SW 1271 (cell line): ENCODE data around the gene FBLIM1.
A peak's percentile ranks its signal among the peaks of the same experiment; 100 is the strongest.
"Not testable (repeated sequence)": the region's sequence is repeated elsewhere in the genome, so short reads cannot be mapped to it uniquely, and the experiment has no call there.

ENCODE experiments used
- DNase-seq, 2 experiments: peaks; one replicate each; lab custom pipeline; 2025; lab: John Stamatoyannopoulos, UW

FBLIM1 gene

DNA sequence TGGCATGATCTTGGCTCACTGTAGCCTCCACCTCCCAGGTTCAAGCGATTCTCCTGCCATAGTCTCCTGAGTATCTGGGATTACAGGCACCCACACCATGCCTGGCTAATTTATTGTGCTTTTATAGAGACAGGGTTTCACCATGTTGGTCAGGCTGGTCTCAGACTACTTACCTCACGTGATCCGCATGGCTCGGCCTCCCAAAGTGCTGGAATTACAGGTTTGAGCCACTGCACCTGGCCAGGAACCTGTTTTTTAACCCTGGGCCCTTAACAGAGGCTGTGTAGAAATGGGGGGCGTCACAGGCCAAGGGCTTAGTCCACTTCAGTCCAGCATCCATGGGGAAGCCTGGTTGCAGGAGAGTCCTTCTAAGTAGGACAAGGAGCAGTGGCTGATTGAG lies 9.3 kb downstream of the FBLIM1 start:
- no peak for DNase-seq

GRCh38 chr1:15768388-15768787 lies 9.8 kb downstream of the FBLIM1 start:
- no peak for DNase-seq

DNA sequence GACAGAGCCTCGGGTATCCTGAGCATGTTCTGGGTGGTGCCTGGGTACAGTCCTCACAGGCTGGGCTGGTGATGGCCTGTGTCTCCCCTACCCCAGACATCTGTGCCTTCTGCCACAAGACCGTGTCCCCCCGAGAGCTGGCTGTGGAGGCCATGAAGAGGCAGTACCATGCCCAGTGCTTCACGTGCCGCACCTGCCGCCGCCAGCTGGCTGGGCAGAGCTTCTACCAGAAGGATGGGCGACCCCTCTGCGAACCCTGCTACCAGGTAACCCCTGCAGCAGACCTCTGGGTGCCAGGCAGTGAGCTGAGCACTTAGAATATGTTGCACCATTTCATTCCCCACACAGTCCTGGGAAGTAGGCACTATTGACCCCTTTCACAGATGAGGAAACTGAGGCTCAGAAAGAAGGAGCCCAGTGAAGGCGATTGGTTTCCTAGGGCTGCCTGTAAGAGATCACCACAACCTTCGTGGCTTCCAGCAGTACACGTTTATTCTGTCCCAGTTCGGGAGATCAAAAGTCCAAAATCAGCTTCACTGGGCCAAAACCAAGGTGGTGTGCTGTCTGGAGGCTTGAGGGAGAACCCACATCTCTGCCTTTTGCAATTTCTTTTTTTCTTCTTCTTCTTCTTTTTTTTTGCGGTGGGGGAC lies 11.8 kb downstream of the FBLIM1 start:
- DNase-seq: no peak

GRCh38 chr1:15771836-15772515 lies 13.4 kb downstream of the FBLIM1 start:
- no peak for DNase-seq

- DNase-seq: no peak
Measured at GRCh38 chr1:15775706-15776105, 17.1 kb downstream of the FBLIM1 start.

- DNase-seq: no peak
Measured at GRCh38 chr1:15777909-15778707, 19.5 kb downstream of the FBLIM1 start.

DNA sequence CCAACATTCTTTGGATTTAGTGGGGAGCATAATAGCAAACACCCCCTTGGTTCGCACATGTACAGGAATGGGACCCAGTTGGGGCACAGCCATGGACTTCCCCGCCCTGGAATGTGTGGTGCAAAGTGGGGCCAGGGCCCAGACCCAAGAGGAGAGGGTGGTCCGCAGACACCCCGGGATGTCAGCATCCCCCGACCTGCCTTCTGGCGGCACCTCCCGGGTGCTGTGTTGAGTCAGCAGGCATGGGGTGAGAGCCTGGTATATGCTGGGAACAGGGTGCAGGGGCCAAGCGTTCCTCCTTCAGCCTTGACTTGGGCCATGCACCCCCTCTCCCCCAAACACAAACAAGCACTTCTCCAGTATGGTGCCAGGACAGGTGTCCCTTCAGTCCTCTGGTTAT lies 27.1 kb downstream of the FBLIM1 start:
- DNase-seq: no peak

- DNase-seq: no peak
Measured at GRCh38 chr1:15786581-15786980, 28.0 kb downstream of the FBLIM1 start.

DNA sequence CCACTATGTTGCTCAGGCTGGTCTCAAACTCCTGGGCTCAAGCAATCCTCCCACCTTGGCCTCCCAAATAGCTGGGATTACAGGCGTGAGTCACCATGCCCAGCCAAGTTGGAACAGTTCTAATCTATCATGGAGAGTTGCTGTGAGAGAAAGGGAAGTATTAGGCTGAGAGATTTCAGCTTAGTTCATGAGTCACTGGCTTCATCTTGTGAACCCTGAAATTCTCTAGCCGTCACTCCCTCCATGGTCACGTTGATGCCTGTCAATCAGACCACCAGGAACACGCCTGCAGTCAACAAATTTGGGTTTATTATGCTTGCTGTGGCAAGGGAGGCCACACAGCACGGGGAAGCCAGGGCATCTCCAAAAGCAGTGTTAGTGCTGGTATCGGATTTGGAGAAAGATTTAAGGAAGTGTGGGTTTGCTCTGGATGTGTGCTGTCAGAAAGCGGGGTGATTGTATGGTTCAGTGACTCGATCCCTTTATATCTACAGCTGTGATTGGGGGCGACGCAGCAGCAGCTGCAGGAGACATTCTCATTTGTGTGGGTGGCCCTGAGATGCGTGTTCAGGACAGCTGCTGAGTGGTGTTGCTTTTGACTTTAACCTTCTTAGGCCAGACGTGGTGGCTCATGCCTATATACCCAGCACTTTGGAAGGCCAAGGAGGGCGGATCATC lies 30.2 kb downstream of the FBLIM1 start:
- peak in 1 of 2 experiments; percentile 22 for DNase-seq

DNA sequence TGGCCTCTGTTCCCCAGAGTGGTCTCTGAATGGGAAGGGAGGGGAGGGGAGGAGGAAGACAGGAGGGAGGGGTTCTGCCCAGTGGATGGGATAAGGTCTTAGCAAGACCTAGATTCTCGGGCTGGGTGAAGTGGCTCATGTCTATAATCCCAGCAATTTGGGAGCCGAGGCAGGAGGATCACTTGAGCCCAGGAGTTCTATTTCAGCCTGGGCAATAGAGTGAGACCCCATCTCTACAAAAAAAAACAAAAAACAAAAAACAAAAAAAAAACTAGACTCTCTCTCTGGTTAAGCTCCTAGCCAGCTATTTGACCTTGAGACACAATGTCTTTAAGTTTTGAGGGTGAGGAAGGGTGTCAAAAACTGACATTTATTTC lies 37.5 kb downstream of the FBLIM1 start:
- no peak for DNase-seq

DNA sequence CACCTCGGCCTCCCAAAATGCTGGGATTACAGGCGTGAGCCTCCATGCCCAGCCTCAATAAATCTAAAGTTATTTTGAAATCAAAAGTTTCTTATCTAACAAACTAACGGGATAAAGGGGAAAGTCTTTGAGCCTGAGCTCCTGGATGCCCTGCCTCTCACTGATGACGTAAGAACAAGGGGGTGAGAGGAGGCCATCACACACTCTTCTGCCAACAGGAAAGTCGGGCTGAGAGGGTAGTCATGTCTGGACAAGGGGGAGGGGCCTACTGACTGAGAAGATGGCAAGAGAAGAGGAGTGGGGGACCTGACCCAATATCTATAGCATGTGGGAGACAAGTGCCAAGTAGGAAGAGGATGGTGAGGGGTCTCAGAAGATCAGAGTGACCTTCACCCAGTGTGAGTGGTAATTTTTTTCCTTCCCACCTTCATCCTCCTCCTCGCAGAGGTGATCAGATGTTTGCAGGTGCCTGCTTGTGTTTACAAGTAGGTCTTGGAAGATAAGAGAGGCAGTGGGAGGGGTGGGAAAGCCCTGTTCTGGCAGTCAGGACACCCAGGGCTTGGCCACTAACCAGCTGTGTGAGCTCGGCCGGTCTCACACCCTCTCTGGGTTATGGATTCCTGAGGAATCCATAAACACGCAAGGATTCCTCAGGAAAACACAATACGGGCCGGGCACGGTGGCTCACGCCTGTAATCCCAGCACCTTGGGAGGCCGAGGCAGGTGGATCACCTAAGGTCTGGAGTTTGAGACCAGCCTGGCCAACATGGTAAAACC lies 39.2 kb downstream of the FBLIM1 start:
- no peak for DNase-seq

- peak; percentile 90 to 92 for DNase-seq
Measured at GRCh38 chr1:15799004-15799867, 40.6 kb downstream of the FBLIM1 start.

- DNase-seq: peak; percentile 80 to 93
Measured at GRCh38 chr1:15799928-15800835, 41.6 kb downstream of the FBLIM1 start.

DNA sequence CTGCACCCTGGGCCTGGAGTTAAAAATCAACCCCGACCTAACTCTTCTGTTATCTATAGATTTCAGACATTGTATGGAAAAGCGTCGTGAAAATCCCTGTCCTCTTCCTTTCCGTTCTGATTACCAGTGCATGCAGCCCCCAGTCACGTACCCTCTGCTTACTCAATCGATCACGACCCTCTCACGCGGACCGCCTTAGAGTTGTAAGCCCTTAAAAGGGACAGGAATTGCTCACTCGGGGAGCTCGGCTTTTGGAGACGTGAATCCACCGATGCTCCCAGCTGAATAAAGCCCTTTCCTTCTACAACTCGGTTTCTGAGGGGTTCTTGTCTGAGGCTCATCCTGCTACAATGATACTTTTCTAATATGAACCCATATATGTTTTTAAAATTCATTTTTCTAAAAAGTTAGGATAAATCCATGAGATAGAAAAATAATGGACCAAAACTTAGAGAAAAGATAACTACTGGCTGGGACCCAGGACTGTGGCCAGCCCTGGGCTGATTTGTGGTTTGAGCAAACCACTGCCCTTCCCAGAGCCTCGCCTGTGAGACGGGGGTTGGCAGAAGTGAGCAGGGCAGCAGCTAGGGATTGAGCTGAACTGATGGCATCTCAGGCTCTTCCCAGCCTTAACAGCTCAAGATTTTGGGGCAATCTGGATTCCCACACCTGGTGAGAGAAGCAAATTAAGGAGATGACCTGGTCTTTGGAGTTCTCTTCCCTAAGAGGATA lies 43.8 kb downstream of the FBLIM1 start:
- DNase-seq: no peak

- peak in 1 of 2 experiments; percentile 23 for DNase-seq
Measured at GRCh38 chr1:15803380-15803779, 44.8 kb downstream of the FBLIM1 start.

- DNase-seq: no peak
Measured at GRCh38 chr1:15804060-15804459, 45.5 kb downstream of the FBLIM1 start.

- DNase-seq: no peak
Measured at GRCh38 chr1:15807121-15807520, 48.5 kb downstream of the FBLIM1 start.

DNA sequence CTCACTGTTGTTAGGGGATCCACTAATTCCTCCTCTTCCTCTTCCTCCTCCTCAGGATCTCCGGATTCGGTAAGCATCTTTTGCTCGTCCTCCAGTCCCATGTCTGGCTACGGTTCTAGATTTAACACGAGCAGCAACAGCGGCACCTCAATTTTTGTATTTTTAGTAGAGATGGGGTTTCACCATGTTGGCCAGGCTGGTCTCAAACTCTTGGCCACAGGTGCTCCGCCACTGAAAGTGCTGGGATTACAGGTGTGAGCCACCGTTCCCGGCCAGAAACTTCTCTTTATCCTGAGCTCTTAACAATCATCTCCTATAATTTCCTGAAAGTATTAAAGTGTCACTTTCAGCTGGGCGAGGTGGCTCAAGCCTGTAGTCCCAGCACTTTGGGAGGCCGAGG lies 49.0 kb downstream of the FBLIM1 start, which contains the start of gene UQCRHL:
Gene UQCRHL (minus strand): TSS at position 101 of the 400 bp plus-strand sequence. CDS start 0 bp downstream, at position 101.
- DNase-seq: not testable (repeated sequence)

DNA sequence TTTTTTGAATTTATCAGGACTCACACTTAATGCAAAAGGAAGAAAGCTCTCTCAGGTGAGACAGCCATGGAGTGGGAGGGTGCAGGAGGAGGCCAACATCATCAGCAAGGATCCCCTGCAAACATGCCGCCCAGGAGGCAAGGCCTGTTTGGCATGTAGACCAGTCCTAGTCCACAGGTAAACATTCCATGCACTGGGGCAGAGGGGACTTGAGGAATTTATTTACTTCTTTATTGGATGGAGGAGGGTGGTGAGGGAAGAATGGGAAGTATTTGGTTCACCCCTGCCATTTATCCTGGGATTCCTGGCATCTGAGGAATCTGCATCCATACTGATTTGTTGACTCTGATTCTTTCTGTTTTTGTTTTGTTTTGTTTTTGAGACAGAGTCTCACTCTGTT lies 50.4 kb downstream of the FBLIM1 start:
- no peak for DNase-seq
